ENCODE measurements around the gene ACAN.
A peak's percentile ranks its signal among the peaks of the same experiment; 100 is the strongest.

The ACAN gene

DNA sequence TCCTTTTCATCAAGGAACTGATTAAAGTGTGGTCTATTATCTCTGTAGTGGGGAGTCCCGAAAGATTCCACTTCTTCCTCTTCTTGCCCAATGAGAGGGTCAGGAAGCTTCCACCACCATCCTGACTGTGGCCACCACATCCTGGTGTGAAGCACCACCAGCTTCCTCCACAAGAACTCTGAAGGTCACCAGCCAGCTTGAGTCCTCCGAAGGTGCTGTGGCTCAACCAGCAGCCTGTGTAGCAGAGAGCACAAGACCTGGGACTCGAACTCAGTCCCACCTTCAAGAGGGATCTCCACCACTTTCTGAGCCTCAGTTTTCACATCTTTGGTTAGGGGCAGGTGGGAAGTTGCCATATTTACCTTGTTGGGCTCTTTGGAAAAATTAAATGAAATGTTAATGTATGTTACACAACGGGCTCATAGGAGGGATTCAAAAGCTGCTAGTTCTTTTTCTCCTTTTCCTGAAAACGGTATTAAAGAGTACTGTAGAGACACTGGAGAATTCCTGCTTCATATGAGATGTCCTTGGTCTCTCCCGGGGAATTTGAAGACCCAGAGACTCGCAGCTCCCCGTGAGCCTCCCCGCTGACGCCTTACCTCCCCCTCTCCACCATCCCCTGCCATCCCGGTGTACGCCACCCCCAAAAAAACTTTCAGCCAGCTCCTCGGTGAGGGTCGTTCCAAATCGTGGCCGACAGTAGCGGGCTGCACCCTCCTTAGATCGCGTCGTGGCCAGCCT is 816 bp upstream of the ACAN start:
- DNase-seq = no peak

DNA sequence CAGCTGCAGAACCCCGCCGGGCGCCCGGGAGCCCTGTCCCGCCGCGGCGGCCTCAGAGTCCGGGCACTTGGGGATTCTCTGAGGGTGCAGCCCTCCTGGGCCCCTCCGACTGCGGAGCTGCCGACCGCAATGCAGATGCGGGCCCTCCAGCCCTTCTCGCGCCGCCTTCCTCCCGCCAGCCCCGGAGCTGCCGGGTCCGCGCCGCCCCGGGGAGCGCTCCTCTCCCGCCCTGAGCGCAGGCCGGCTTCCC is 320 bp upstream of the ACAN start:
- DNase-seq = no peak

DNA sequence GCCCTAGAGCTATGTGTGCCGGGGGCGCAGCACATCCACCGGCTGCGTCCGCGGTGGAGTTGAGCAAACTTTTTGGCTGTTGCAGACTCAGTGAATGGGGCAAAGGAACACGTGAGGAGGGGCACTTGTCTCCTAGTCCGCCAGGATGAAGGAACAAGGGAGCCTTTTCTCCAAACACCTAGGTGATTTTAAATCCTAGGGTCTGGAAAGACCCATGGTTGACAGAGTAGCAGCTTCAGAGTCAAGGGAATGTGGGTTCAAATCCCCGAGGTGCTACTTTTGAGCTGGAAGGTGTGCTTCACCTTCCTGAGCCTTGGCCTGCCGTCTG is 648 bp downstream of the ACAN start:
- DNase-seq = no peak

DNA sequence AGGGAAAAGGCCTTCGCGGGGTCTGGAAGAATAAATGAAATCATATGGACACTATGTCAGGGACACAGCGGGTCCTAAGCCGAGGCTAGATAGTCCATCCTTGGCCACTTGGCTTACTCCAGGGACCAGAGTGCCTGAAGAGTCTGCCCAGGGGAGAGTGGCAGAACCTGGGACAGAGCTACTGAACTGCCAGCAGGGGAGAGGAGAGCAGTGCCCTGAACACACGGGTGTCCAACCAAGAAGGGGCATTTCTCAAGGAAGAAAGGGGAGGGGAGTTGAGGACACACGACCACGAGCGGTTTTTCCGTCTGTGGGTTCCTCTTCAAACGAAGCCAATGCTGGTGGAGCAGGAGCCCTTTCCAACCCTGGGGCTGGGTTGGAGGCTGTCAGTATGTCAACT is 1.0 kb downstream of the ACAN start:
- DNase-seq = no peak

DNA sequence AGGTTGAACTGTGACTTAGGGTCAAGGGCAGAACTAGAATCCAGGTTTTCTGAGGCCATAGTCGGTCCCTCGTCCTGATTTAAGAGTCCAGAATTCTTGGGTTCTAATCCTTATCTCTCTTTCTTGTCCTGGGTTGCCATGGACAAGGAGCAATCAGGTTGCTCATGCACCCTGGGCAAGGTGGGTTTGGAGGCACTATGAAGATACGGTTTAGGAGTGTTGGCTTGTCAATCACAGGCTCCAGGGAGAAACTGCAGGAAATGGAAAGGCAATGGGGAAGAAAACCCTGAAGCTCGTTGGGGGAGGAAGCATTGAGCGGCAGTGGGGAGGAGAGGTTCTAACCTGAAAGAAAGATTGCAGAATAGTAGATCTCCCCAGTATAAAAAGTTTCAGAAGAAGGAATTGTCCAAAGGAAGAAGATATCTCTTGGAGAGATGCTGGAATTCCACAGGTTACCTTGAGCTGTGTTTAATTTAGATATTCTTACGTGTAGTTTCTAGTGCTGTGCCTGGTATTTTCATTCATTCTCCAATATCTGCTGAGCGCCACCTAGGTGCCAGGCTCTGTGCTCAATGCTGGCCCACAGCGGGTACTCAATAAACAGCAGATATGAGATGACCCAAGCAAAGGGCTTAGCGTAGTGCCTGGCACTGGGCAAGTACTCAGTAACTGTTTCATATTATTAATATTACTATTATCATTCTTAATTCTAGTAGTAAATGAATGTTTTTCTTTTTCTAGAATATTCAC is 2.0 kb downstream of the ACAN start:
- no peak for DNase-seq

DNA sequence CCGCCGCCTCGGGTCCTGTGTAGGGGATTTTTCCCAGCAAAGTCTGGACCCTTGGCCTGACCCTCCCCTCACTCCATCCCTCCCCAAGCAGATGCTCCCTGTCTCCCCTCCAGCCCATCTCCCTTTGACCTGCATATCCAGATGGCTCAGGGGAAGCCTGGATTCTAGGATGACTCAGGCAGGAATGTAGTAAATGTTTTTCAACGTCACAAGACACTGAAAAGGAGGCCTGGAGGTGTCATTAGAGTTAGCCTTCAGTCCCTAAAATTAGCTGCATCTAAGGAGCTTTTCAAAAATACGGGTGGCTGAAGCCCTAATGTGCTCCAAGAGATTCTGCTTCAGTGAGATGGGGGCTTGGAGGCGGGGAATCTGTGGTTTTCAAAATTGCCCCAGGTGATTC is 7.2 kb downstream of the ACAN start:
- DNase-seq = no peak

DNA sequence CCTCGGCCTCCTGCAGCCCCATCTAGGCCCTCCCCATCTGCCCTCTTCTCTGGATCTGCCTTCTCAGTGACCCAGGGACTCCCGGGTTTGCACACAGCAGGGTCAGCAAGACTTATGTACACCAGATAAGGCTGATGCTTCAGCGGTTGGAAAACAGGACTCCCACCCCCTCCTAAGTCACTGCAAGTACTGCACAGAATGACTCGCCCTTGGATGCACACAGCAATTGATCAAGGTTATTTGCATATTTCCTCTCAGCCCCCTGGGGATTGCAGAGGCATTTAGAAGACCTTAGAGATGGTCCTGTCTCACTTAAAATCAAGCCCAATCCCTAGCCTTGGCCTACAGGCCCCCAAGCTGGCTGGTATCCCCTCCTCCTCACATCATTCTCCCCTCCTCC is 8.9 kb downstream of the ACAN start:
- DNase-seq = no peak

DNA sequence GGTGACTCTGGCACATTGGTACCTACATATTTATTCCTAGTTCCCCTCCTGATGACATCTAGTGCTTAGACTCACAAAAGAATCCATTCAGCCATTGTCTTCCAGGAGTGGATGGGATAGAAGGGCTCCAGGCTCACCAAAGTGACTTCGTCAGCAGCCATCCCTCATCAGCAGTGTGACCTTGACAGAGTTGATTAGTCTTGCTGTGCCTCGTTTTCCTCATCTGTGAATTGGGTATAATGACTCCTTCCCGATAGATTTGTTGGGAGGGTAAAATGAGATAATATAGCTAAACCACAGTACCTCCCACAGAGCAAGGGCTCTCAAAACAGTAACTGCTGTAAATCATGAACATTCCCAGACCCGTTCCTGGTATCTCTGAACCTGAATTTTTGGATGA is 10.7 kb downstream of the ACAN start:
- DNase-seq = no peak

DNA sequence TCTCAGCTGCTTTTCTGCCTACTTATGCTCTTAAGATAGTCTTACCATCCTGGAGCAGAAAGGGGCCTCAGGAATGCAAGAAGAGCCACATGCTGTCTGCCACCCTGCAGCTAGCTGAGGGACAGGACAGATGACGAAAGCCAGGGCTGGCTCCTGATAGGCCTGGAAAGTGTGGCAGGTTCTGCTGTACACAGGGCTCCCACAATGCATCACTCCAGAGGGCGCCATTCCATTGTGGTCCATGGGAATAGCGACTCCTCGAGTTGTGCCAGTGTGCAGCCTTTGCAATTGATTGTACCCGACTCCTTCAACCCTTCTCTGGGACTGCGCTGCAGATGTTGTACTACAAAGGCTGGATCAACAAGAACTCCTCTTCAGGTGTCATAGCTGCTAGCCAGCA is 11.2 kb downstream of the ACAN start:
- no peak for DNase-seq

DNA sequence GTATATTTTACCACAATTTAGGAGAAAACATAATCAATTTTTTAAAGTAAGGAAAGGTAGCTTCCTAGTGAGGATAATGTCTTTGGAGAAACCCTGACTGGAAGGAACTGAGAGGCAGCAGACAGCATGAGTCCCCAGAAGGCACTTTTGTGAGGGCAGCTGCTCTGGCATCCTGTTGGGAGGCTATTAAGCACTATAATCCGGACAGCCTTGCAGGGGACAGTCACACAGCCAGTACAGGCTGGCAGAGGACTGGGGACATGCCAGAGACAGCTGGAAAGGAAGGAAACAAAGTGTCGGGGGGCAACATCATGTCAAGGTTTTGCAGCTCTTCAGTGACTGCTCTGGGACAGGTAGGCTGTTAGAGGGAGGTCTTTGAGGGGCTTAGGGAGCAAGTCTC is 15.7 kb downstream of the ACAN start:
- DNase-seq = no peak

DNA sequence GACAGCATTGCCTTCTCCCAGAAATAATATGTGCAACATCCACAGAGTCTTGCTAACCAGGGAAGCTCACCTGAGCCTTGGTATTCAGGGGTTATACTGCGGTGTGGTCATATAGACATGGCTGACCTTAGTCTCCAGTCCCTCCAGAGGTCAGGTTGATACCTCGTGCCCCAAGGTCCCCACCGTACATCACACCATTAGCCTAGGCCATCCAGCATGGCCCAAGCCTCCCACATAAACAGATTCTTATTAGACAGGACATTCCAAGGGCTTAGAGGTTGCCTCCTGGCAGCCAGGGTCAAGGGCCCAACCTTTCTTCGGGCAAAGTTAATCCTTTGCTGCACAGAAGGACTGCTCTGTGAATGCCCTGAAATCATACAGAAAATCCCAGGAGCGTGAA is 18.8 kb downstream of the ACAN start:
- no peak for DNase-seq

DNA sequence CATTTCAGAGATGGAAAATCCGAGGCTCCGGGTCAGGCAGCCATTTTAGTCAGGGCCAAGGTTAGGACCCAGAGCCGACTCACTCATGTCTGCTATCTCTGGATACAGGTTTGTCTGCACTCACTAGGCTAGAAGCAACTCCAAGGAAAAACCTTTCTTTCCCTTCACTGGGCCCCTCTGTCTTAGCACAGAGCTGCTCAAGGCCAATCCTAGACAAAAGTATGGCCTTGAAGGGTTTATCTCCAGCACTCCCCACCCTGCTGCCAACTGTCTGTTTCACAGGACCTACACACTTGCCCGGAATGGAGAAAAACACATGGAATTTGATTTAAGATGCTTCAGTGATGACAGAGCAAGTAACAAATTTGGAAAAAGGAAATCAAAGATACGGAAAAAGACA is 25.6 kb downstream of the ACAN start:
- DNase-seq = no peak

DNA sequence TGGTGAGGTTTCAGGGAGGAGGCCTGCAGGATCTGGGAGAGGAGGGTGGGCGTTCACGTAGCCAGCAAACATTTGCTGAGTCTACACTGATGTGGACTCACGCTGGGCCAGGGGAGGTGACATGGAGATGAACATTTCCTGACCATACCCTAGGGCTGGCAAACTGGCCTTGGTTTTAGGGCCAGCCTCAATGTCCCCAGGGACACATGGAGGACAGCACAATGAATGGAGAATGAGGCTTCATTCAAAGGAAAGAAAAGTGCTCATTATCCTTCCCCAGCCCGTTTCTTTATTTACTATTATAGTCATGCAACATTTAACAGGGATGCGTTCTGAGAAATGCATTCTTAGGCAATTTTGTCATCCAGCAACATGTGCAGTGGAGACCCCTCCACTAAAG is 26.8 kb downstream of the ACAN start:
- no peak for DNase-seq

DNA sequence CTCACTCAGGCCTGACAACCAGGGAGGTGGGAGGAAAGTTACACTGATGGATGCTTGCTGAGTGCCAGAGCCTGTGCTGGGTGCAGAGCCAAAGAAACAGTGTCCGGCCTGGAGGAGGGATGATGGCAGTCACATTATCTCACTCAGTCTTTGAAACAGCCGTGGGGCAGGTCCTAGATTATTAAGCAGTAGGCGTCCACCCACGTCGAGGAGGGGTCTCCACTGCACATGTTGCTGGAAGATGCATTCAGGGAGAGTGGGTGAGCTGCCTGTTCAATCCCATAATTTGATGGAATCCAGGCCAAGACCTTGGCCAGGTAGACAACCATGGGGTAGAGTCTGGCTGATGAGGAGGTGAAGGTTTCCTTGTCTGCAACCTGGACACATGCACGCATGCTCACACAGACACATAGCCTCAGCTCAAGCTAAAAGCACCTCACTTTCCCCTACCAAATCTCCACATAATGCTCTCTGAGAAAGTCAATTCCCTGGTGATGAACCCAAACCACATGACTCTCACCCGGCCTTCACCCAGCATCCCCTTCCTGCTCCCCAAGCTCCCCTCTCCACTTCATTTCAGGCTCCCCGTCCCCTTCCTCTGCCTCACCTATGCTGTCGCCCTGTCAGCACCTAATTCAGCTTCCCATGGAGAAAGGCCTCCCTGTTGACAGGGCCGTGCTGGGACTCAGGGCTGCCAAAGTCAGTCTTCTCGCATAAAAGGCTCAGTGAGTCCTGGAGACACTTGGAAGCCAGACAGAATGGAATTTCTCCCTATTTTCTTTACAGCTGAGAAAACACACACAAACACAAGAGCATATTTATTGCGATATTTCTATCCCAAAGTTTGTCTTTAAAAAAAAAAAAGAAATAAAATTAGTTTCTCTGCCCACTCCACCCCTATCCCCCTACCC is 29.8 kb downstream of the ACAN start:
- no peak for DNase-seq

DNA sequence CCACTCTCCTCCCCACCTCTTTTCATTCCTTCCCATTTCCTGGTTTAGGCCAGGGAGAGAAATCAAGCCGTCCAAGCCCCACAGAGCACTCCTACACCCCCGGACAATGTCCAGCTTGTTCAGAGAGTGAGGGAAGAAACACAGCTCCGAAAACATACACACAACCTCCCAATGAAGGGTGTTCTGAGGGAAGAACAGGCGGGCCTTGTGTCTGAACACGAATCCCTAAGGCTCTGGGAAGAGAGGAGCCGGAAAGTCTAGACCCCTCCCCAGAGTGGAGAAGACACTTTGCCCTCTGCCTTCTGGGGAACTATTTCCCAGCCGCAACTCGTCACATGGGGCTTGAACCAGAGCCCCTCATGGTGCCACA is 30.5 kb downstream of the ACAN start:
- no peak for DNase-seq

DNA sequence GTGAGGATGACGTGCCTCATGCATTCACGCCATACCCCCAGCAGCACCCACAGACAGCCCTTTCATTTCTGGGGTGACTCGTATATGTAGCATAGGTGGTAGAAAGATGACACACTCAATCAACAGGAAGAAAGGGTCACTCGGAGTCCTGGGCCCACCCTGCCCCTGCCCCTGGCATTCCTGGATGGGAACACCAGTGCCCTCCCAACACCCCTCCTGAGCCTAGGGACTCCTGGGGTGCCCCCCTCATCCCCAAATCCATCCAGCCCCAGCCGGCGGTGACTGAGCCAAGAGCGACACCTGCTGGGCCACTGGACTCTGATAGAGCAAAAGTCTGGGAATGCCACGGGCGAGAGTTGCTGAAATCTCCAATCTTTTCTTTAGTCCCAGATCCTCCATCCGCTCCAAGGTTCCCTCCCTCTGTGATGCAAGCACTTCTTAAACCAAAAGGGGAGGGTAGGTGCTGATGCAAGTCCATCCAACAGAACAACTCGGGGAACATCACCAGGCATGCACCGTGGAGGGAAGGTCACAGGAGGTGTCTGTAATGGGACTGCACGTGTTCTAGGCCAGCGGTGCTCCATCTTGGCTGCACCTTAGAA is 31.1 kb downstream of the ACAN start:
- DNase-seq = peak in 1 of 2 donors; percentile 19

DNA sequence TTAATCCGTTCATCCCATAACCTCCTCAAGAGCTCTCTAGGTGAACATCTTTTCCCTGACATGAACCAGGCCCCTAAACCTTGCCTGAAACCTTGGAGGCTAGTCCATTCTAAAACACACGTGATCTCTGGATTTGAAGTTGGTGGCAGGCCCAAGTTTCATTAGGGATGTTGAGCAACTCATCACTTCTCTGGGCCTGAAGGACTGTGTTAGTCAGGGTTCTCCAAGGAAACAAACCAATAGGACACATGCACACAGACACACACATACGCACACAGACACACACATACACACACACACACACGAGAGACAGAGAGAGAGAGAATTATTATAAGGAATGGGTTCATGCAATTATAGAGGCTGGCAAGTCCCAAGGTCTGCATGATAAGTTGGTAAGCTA is 31.9 kb downstream of the ACAN start:
- DNase-seq = no peak

DNA sequence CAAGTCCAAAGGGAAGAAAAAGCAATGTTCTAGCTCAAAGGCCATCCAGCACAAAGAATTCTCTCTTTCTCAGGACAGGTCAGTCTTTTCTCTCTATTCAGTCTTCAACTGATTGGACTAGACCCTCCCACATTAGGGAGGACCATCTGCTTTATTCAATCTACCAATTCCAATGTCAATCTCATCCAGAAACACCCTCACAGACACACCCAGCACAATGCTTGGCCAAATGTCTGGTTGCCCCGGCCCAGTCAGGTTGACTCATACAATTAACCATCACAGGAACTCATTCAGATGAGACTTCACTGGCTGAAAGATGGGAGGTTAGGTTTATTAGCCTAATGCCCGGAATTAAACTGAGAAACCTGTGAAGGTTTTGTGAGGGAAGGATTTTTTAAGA is 32.4 kb downstream of the ACAN start:
- DNase-seq = no peak

DNA sequence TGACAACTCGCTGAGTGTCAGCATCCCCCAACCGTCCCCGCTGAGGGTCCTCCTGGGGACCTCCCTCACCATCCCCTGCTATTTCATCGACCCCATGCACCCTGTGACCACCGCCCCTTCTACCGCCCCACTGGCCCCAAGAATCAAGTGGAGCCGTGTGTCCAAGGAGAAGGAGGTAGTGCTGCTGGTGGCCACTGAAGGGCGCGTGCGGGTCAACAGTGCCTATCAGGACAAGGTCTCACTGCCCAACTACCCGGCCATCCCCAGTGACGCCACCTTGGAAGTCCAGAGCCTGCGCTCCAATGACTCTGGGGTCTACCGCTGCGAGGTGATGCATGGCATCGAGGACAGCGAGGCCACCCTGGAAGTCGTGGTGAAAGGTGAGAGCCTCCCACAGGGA is 35.4 kb downstream of the ACAN start:
- no peak for DNase-seq

DNA sequence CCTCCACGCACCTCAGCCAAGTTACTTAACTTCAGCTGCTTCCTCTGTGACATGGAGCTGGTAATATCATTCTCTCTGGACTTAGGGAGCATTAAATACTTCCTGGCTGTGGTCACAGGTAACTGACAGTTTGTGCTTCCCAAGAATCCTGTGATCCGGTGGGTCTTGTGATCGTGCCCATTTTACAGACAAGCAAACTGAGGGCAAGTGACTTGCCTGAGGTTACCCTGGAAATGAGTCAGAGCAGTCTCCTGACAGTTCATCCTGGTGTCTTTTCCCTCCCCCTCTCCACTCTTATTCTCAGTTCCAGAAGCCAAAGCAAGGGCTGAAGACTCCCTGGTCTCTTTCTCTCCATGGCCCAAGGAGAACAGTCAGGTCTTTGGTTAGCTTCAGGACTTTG is 35.9 kb downstream of the ACAN start:
- DNase-seq = no peak

DNA sequence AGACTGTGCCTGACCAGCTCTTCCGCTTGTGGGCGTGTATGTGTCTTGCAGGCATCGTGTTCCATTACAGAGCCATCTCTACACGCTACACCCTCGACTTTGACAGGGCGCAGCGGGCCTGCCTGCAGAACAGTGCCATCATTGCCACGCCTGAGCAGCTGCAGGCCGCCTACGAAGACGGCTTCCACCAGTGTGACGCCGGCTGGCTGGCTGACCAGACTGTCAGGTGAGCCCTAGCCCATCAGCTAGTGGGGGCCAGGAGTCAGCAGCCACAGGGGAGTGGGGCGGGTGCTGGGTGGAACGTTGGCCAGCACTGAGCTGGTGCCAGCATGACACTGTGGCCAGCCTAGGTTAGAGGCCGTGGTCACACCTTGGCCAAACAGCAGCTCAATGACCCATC is 36.7 kb downstream of the ACAN start:
- DNase-seq = no peak

DNA sequence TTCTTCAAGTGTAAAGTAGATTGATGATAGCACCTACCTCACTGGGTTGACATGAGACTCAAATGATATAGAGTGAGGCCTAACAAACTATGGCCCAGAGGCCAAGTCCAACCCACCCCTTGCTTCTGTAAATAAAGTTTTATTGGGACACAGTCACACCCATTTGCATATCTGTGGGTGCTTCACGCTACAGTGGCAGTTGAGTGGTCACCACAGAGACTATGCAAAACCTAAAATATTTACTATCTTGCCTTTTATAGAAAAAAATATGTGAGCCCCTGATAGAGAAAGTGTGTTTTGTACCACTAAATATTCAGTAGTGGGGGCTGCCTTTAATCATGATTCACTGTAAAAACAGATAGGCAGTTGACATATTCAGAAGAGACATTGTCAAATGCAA is 38.0 kb downstream of the ACAN start:
- DNase-seq = no peak

DNA sequence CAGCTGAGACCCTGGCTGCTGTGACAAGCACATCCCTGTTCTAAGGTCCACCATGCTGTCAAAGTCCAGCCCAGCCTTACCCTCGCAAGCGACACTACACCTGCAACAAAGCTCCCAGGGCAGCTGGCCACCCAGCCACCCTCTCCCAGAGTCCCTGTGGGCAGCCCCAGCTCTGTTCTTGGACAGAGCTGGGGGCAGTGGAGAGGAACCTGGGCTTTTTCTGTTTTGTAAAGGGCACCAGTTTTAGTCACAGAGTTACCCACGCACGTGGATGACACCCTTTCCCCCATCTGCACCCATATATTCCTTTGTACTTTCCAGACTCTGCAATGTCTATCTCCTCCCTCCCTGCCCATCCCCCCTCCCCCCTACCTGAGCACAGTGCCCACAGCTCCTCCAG is 38.9 kb downstream of the ACAN start:
- DNase-seq = no peak

DNA sequence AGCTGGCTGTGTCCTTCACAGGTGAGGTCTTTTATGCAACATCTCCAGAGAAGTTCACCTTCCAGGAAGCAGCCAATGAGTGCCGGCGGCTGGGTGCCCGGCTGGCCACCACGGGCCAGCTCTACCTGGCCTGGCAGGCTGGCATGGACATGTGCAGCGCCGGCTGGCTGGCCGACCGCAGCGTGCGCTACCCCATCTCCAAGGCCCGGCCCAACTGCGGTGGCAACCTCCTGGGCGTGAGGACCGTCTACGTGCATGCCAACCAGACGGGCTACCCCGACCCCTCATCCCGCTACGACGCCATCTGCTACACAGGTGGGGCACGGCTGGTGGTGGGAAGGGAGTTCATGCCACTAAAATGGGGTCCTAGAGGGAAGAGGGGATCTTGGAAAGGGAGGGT is 40.1 kb downstream of the ACAN start:
- DNase-seq = no peak

All from activated CD4-positive, alpha-beta T cell treated with anti-CD3 and anti-CD28 coated beads for 4 hours (primary cell).